HG02981 (cell line): Measurements from ENCODE around the gene ALX4.

Source experiments
- ATAC-seq: cut with Tn5 transposase; IDR thresholded peaks from one replicate; pipeline ENCODE4 v1.9.1; 2021; ENCODE audit warnings: mild to moderate bottlenecking, moderate library complexity; ENCODE audit not compliant: unreplicated experiment

ALX4 gene

GRCh38 chr11:44246726-44247125 lies 63.2 kb downstream of the ALX4 start:
- ATAC-seq, result no peak

- ATAC-seq, result no peak
Observed at GRCh38 chr11:44244639-44245310, 65.2 kb downstream of the ALX4 start.

- no peak for ATAC-seq
Observed at GRCh38 chr11:44243595-44244343, 66.2 kb downstream of the ALX4 start.

GRCh38 chr11:44243086-44243485 lies 66.9 kb downstream of the ALX4 start:
- no peak for ATAC-seq

- no peak for ATAC-seq
Observed at GRCh38 chr11:44241851-44242250, 68.1 kb downstream of the ALX4 start.

GRCh38 chr11:44237156-44237555 lies 72.8 kb downstream of the ALX4 start:
- no peak for ATAC-seq

- ATAC-seq, result no peak
Observed at GRCh38 chr11:44236296-44236695, 73.6 kb downstream of the ALX4 start.

GRCh38 chr11:44235765-44236201 lies 74.2 kb downstream of the ALX4 start:
- ATAC-seq, result no peak

GRCh38 chr11:44229624-44230023 lies 80.3 kb downstream of the ALX4 start:
- no peak for ATAC-seq

- no peak for ATAC-seq
Observed at GRCh38 chr11:44229098-44229497, 80.8 kb downstream of the ALX4 start.

- ATAC-seq, result no peak
Observed at GRCh38 chr11:44228379-44228778, 81.6 kb downstream of the ALX4 start.

GRCh38 chr11:44226945-44227344 lies 83.0 kb downstream of the ALX4 start:
- no peak for ATAC-seq

GRCh38 chr11:44226490-44226889 lies 83.4 kb downstream of the ALX4 start:
- no peak for ATAC-seq

- ATAC-seq, result no peak
Observed at GRCh38 chr11:44224867-44225501, 85.0 kb downstream of the ALX4 start.

GRCh38 chr11:44223238-44223637 lies 86.7 kb downstream of the ALX4 start:
- no peak for ATAC-seq

GRCh38 chr11:44221992-44222391 lies 87.9 kb downstream of the ALX4 start:
- no peak for ATAC-seq

GRCh38 chr11:44221456-44221855 lies 88.5 kb downstream of the ALX4 start:
- no peak for ATAC-seq

GRCh38 chr11:44219830-44220796 lies 89.8 kb downstream of the ALX4 start:
- no peak for ATAC-seq

- no peak for ATAC-seq
Observed at GRCh38 chr11:44217432-44217831, 92.5 kb downstream of the ALX4 start.

- ATAC-seq, result no peak
Observed at GRCh38 chr11:44213148-44213547, 96.8 kb downstream of the ALX4 start.

- ATAC-seq, result no peak
Observed at GRCh38 chr11:44212128-44212527, 97.8 kb downstream of the ALX4 start.
